Measurements from ENCODE around the gene SERINC1. TPM values are rescaled to one million over a fixed set of nuclear protein-coding genes. Genes with fewer than 3 reads are reported as not detected.

The SERINC1 gene
- total RNA-seq, 1 experiment from 2014 or later, result 72.2 TPM

DNA sequence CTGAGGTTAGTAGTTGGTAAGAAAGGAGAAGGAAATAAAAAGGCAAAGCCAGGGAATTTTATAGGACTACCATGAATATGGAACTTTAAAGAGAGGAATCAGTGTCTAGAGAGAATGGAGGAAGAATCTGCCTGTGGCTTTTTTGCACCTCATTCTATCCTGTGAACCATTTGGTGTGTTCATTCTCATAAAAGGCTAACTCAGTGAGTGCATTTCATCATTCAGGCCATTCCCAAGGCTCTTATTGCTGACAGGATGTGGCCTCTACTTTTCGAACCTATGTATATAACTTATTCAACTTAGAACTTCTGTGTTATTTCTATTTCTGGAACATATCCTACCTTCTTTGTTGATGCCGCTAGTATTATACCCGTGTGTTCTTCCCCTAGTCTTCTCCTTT, 45.0 kb downstream of the SERINC1 start:
- Histone ChIP-seq H3K27me3 (replicated peaks; ENCODE audit: control insufficient read depth, insufficient read depth, low read length) (no peaks in the 10 kb centered on the region), H3K4me1 (no peaks in the 10 kb centered on the region), H3K36me3 (ENCODE audit: control insufficient read depth, insufficient read depth, low read length) (peaks cover 1% of the 10 kb centered on the region; the same call in 1 of the 2 replicates), H3K9me3 (no peaks in the 10 kb centered on the region), H3K4me3 (ENCODE audit: low read depth, low read length) (no peak overlapping the region)
- H3K36me3 Mint-ChIP-seq (ENCODE audit: insufficient read depth, unreplicated experiment), result peaks cover 31% of the 10 kb centered on the region
- intact Hi-C loops (cut with micrococcal nuclease; ENCODE audit: unreplicated experiment), result no loop called here
- H3K4me1 Mint-ChIP-seq (ENCODE audit: low read depth, unreplicated experiment), result no peaks in the 10 kb centered on the region
- no peak overlapping the region for H3K4me3 Mint-ChIP-seq (ENCODE audit: unreplicated experiment)
- TF ChIP-seq, protein P1, sequence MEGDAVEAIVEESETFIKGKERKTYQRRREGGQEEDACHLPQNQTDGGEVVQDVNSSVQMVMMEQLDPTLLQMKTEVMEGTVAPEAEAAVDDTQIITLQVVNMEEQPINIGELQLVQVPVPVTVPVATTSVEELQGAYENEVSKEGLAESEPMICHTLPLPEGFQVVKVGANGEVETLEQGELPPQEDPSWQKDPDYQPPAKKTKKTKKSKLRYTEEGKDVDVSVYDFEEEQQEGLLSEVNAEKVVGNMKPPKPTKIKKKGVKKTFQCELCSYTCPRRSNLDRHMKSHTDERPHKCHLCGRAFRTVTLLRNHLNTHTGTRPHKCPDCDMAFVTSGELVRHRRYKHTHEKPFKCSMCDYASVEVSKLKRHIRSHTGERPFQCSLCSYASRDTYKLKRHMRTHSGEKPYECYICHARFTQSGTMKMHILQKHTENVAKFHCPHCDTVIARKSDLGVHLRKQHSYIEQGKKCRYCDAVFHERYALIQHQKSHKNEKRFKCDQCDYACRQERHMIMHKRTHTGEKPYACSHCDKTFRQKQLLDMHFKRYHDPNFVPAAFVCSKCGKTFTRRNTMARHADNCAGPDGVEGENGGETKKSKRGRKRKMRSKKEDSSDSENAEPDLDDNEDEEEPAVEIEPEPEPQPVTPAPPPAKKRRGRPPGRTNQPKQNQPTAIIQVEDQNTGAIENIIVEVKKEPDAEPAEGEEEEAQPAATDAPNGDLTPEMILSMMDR (IDR thresholded peaks at IDR 0.05; ENCODE audit: insufficient read depth in 1 of 2, low read depth in 1 of 2, low read length in 1 of 2, severe bottlenecking in 1 of 2, unreplicated experiment in 1 of 2), result no peak
- BruUV-seq (replicated peaks), result no TSS peak
- no peak for DNase-seq
- H3K27ac Mint-ChIP-seq (ENCODE audit: unreplicated experiment), result no peak overlapping the region
- H3K27me3 Mint-ChIP-seq (ENCODE audit: insufficient read depth, unreplicated experiment), result no peaks in the 10 kb centered on the region
- CTCF ChIA-PET, result no interaction called here
- no peaks in the 10 kb centered on the region for H3K9me3 Mint-ChIP-seq (ENCODE audit: unreplicated experiment)
- POLR2A ChIA-PET, result no interaction called here

DNA sequence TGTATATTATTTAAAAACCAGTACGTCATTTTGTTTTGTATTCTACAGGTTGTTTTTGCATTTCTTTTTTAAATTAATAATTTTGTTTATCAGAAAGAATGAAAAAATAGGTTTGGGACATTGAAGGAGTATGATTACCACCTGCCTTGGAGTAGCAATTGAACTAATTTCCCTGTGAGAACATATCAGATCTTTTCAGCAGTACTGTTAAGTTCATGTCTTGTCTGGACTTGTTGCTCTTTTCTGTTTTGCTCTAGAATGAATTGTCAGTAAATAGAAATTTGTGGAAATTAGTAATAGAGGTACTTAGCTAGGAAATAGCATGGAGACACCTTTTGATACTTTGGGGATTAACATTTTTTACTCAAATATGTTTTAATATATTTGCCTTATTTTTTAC, 47.9 kb downstream of the SERINC1 start:
- Histone ChIP-seq H3K27me3 (replicated peaks; ENCODE audit: control insufficient read depth, insufficient read depth, low read length) (no peaks in the 10 kb centered on the region), H3K36me3 (ENCODE audit: control insufficient read depth, insufficient read depth, low read length) (peaks cover 1% of the 10 kb centered on the region; the same call in 1 of the 2 replicates), H3K4me3 (ENCODE audit: low read depth, low read length) (no peak overlapping the region), H3K4me1 (no peaks in the 10 kb centered on the region), H3K9me3 (no peaks in the 10 kb centered on the region)
- no TSS peak for BruUV-seq (replicated peaks)
- intact Hi-C loops (cut with micrococcal nuclease; ENCODE audit: unreplicated experiment), result no loop called here
- TF ChIP-seq, protein P1 (IDR thresholded peaks at IDR 0.05; ENCODE audit: insufficient read depth in 1 of 2, low read depth in 1 of 2, low read length in 1 of 2, severe bottlenecking in 1 of 2, unreplicated experiment in 1 of 2), result no peak
- ChIA-PET POLR2A (no interaction called here), CTCF (no interaction called here)
- Mint-ChIP-seq H3K36me3 (ENCODE audit: insufficient read depth, unreplicated experiment) (peaks cover 14% of the 10 kb centered on the region), H3K4me3 (ENCODE audit: unreplicated experiment) (no peak overlapping the region), H3K27me3 (ENCODE audit: insufficient read depth, unreplicated experiment) (no peaks in the 10 kb centered on the region), H3K27ac (ENCODE audit: unreplicated experiment) (no peak overlapping the region), H3K4me1 (ENCODE audit: low read depth, unreplicated experiment) (no peaks in the 10 kb centered on the region), H3K9me3 (ENCODE audit: unreplicated experiment) (no peaks in the 10 kb centered on the region)
- DNase-seq, result no peak

DNA sequence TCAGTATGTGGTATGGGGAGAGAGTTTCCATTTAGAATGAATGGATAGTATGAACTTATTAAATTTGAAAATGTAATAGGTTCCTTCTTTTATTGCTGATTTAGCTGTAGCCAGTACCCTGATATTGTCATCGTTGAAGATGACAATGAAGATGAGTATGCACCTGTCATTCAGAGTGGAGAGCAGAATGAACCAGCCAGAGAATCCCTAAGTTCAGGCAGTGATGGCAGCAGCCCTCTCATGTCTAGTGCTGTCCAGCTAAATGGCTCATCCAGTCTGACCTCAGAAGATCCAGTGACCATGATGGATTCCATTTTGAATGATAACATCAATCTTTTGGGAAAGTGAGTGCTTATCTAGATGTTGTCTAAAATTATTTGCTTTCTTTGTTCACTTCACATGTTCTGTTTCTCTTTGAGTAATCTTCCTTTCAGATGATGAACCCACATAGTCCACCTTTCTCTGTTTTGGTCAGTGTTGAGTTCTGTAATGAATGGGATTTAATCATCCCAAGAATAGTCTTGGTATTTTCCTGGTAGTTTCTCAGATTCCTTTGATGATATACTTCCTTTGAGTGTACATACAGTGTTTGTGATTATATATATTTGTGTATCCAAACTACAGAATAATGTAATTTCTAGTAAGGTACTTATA, 48.9 kb downstream of the SERINC1 start:
- CTCF ChIA-PET, result no interaction called here
- H3K4me1 ChIP-seq, result no peaks in the 10 kb centered on the region
- H3K27me3 ChIP-seq (replicated peaks; ENCODE audit: control insufficient read depth, insufficient read depth, low read length), result no peaks in the 10 kb centered on the region
- intact Hi-C loops (cut with micrococcal nuclease; ENCODE audit: unreplicated experiment), result no loop called here
- no peak for DNase-seq
- Mint-ChIP-seq H3K4me3 (ENCODE audit: unreplicated experiment) (no peak overlapping the region), H3K27me3 (ENCODE audit: insufficient read depth, unreplicated experiment) (no peaks in the 10 kb centered on the region), H3K4me1 (ENCODE audit: low read depth, unreplicated experiment) (no peaks in the 10 kb centered on the region), H3K27ac (ENCODE audit: unreplicated experiment) (no peak overlapping the region), H3K9me3 (ENCODE audit: unreplicated experiment) (no peaks in the 10 kb centered on the region), H3K36me3 (ENCODE audit: insufficient read depth, unreplicated experiment) (peaks cover 14% of the 10 kb centered on the region)
- TF ChIP-seq, protein P1 (IDR thresholded peaks at IDR 0.05; ENCODE audit: insufficient read depth in 1 of 2, low read depth in 1 of 2, low read length in 1 of 2, severe bottlenecking in 1 of 2, unreplicated experiment in 1 of 2), result no peak
- POLR2A ChIA-PET, result no interaction called here
- BruUV-seq (replicated peaks), result no TSS peak
- no peaks in the 10 kb centered on the region for H3K9me3 ChIP-seq
- H3K36me3 ChIP-seq (ENCODE audit: control insufficient read depth, insufficient read depth, low read length), result peaks cover 1% of the 10 kb centered on the region; the same call in 1 of the 2 replicates
- H3K4me3 ChIP-seq (ENCODE audit: low read depth, low read length), result no peak overlapping the region

Measured in Caco-2 (cell line).